Measurements from ENCODE around the gene SUMO1. TPM values are rescaled to one million over a fixed set of nuclear protein-coding genes. Genes with fewer than 3 reads are reported as not detected.

Gene SUMO1
- total and polyA plus RNA-seq, 8 donors: 20.4 to 62.3 (median 31.0) TPM

GRCh38 chr2:202270487-202270886, 32.1 kb upstream of the SUMO1 start:
- ATAC-seq (no peak), FAIRE-seq (no peak), DNase-seq (no peak)
- intact Hi-C loops (cut with DNase I): no loop called here
- TF ChIP-seq, protein P1, sequence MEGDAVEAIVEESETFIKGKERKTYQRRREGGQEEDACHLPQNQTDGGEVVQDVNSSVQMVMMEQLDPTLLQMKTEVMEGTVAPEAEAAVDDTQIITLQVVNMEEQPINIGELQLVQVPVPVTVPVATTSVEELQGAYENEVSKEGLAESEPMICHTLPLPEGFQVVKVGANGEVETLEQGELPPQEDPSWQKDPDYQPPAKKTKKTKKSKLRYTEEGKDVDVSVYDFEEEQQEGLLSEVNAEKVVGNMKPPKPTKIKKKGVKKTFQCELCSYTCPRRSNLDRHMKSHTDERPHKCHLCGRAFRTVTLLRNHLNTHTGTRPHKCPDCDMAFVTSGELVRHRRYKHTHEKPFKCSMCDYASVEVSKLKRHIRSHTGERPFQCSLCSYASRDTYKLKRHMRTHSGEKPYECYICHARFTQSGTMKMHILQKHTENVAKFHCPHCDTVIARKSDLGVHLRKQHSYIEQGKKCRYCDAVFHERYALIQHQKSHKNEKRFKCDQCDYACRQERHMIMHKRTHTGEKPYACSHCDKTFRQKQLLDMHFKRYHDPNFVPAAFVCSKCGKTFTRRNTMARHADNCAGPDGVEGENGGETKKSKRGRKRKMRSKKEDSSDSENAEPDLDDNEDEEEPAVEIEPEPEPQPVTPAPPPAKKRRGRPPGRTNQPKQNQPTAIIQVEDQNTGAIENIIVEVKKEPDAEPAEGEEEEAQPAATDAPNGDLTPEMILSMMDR (IDR thresholded peaks at IDR 0.05): no peak
- no peaks in the 10 kb centered on the region for H3K27me3 ChIP-seq
- peaks cover 0 to 18% (median 7%) of the 10 kb centered on the region in 3 donors for H3K4me1 ChIP-seq
- WGBS, 2 donors: 70 to 79% methylated on average over 3 of the region's 3 CpGs
- H3K4me3 ChIP-seq: no peak overlapping the region
- H3K27ac ChIP-seq: no peak overlapping the region
- H3K9me3 ChIP-seq: no peaks in the 10 kb centered on the region
- no peaks in the 10 kb centered on the region for H3K36me3 ChIP-seq

DNA sequence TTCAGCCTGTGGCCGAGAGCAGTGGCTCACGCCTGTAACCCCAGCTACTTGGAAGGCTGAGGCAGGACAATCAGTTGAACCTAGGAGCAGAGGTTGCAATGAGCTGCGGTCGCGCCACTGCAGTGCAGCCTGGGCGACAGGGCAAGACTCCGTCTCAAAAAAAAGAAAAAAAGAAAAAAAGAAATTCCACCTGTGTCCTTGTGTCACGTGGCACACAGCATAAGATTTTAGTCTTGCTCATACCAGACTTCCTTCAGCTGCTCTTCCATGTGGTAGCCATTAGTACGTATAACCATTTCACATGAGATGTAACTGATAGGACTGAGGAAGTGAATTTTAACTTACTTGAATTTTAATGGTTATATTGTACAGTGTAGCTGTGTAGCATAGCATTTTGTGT, 31.2 kb upstream of the SUMO1 start:
- Histone ChIP-seq H3K36me3 (no peaks in the 10 kb centered on the region), H3K27me3 (no peaks in the 10 kb centered on the region), H3K4me3 (no peak overlapping the region), H3K9me3 (no peaks in the 10 kb centered on the region), H3K27ac (no peak overlapping the region), H3K4me1 (peaks cover 0 to 18% (median 7%) of the 10 kb centered on the region in 3 donors)
- ATAC-seq: no peak
- TF ChIP-seq, protein P1 (IDR thresholded peaks at IDR 0.05): no peak
- FAIRE-seq: no peak
- no peak for DNase-seq
- intact Hi-C loops (cut with DNase I): no loop called here
- WGBS, 2 donors: 70 to 76% methylated on average over 9 of the region's 9 CpGs

- H3K27ac ChIP-seq: no peak overlapping the region
- ATAC-seq: no peak
Measured at GRCh38 chr2:202267495-202267894, 29.1 kb upstream of the SUMO1 start.

DNA sequence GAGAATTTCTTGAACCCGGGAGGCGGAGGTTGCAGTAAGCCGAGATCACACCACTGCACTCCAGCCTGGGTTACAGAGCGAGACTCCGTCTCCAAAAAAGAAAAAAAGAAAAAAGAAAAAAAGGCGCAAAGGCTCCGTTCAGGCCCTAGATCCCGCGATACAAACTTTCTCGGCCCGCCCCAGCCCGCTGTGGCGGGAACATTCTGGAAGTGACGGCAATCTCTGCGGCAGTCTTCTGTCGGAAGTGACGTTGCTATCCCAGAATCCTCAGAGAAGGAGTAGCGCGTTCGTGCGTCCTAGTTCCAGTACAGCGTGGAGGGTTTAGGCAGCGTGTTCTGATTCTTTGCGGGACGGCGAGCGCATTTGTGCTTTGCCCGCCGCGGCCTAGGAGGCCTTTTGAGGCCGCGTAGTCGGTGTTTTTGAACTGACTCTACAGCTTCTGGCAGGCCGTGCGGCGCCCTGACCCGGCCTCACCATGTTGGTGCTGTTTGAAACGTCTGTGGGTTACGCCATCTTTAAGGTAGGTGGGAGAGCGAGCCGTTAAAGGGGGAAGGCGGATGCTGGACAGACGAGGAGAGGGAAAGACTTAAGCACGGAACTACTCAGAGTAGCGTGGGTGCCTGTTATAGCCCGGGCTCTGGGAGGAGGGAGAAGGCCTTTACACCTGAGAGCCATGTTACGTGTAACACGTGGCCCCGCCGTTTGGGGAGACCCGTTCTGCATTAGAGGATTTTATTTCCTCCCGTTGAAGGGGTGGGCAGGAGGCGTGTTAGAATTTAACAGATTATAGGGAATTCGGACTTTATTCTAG, 27.3 kb upstream of the SUMO1 start, which contains the start of gene NOP58:
NOP58 (plus strand) TSS at position 297 of the 811 bp plus-strand sequence; CDS start at position 476, 179 bp downstream.
- intact Hi-C loops (cut with DNase I): no loop called here
- H3K36me3 ChIP-seq: no peaks in the 10 kb centered on the region
- H3K27ac ChIP-seq: peak within 1 kb of the TSS; percentile 92 to 99 (median 94)
- H3K27me3 ChIP-seq: no peaks in the 10 kb centered on the region
- ATAC-seq: peak; percentile 96 to 99 (median 98)
- 0% methylated on average over 54 of the region's 54 CpGs for WGBS, 2 donors
- H3K4me3 ChIP-seq: peak within 1 kb of the TSS; percentile 72 to 92 (median 84)
- FAIRE-seq: peak; percentile 86
- peak; percentile 87 to 95 (median 91) for DNase-seq
- no peaks in the 10 kb centered on the region for H3K9me3 ChIP-seq
- TF ChIP-seq, protein P1 (IDR thresholded peaks at IDR 0.05): no peak
- peaks cover 0 to 16% (median 7%) of the 10 kb centered on the region in 3 donors for H3K4me1 ChIP-seq

More at GRCh38 chr2:202267495-202267894, 29.1 kb upstream of the SUMO1 start:
- Histone ChIP-seq H3K9me3 (no peaks in the 10 kb centered on the region), H3K4me3 (peak overlapping the region in 3 of 4 donors; percentile 72 to 92 (median 87)), H3K27me3 (no peaks in the 10 kb centered on the region), H3K36me3 (no peaks in the 10 kb centered on the region), H3K4me1 (peaks cover 0 to 16% (median 7%) of the 10 kb centered on the region in 3 donors)
- FAIRE-seq (no peak), DNase-seq (no peak)
- TF ChIP-seq, protein P1 (IDR thresholded peaks at IDR 0.05): no peak
- 11 to 12% methylated on average over 9 of the region's 9 CpGs for WGBS, 2 donors
- intact Hi-C loops (cut with DNase I): no loop called here

DNA sequence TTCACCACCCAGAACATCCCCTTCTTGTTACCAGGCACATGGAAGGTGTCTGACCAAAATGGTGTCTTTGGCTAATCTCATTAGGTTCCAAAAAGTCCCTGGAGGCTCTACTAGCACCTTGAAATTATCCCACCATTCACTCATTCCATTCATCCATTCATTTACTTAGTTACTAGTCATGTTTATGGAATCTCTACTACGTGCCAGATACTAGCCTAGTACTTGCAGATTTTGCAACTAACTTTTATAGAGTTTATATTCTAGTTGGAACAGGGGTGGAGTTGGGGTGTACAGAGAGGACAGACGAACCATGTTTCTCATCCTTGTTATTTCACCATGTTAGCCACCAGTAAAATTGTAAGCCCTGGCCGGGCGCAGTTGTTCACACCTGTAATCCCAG, 23.1 kb upstream of the SUMO1 start:
- H3K9me3 ChIP-seq: no peaks in the 10 kb centered on the region
- ATAC-seq (no peak), DNase-seq (no peak), FAIRE-seq (no peak)
- H3K27ac ChIP-seq: no peak overlapping the region
- intact Hi-C loops (cut with DNase I): no loop called here
- 62 to 71% methylated on average over 4 of the region's 4 CpGs for WGBS, 2 donors
- H3K36me3 ChIP-seq: no peaks in the 10 kb centered on the region
- no peaks in the 10 kb centered on the region for H3K27me3 ChIP-seq
- H3K4me1 ChIP-seq: no peaks in the 10 kb centered on the region
- TF ChIP-seq, protein P1 (IDR thresholded peaks at IDR 0.05): no peak
- no peak overlapping the region for H3K4me3 ChIP-seq
